ENCODE data around the gene ZCCHC14.

Gene ZCCHC14

GRCh38 chr16:87453326-87453725 is 39.5 kb downstream of the ZCCHC14 start:
- TF ChIP-seq CTCF (conservative IDR thresholded peaks at IDR 0.05; ENCODE audit: low read depth, low read length): no peak
- no peak for DNase-seq (ENCODE audit: low read depth)
- H3K4me3 ChIP-seq (ENCODE audit: low read length): no peak overlapping the region

GRCh38 chr16:87451563-87452210 is 41.1 kb downstream of the ZCCHC14 start:
- H3K4me3 ChIP-seq (ENCODE audit: low read length): no peak overlapping the region
- no peak for DNase-seq (ENCODE audit: low read depth)
- TF ChIP-seq CTCF (conservative IDR thresholded peaks at IDR 0.05; ENCODE audit: low read depth, low read length): no peak

- no peak for TF ChIP-seq CTCF (conservative IDR thresholded peaks at IDR 0.05; ENCODE audit: low read depth, low read length)
- no peak for DNase-seq (ENCODE audit: low read depth)
- H3K4me3 ChIP-seq (ENCODE audit: low read length): no peak overlapping the region
Observed at GRCh38 chr16:87448866-87449265, 44.0 kb downstream of the ZCCHC14 start.

- H3K4me3 ChIP-seq (ENCODE audit: low read length): no peak overlapping the region
- DNase-seq (ENCODE audit: low read depth): no peak
- TF ChIP-seq CTCF (conservative IDR thresholded peaks at IDR 0.05; ENCODE audit: low read depth, low read length): no peak
Observed at GRCh38 chr16:87447323-87447722, 45.5 kb downstream of the ZCCHC14 start.

GRCh38 chr16:87446479-87446878 is 46.3 kb downstream of the ZCCHC14 start:
- H3K4me3 ChIP-seq (ENCODE audit: low read length): no peak overlapping the region
- TF ChIP-seq CTCF (conservative IDR thresholded peaks at IDR 0.05; ENCODE audit: low read depth, low read length): no peak
- no peak for DNase-seq (ENCODE audit: low read depth)

- no peak for TF ChIP-seq CTCF (conservative IDR thresholded peaks at IDR 0.05; ENCODE audit: low read depth, low read length)
- no peak overlapping the region for H3K4me3 ChIP-seq (ENCODE audit: low read length)
- DNase-seq (ENCODE audit: low read depth): no peak
Observed at GRCh38 chr16:87445486-87445885, 47.3 kb downstream of the ZCCHC14 start.

GRCh38 chr16:87443964-87444363 is 48.9 kb downstream of the ZCCHC14 start:
- DNase-seq (ENCODE audit: low read depth): no peak
- no peak for TF ChIP-seq CTCF (conservative IDR thresholded peaks at IDR 0.05; ENCODE audit: low read depth, low read length)
- H3K4me3 ChIP-seq (ENCODE audit: low read length): no peak overlapping the region

All from retinal pigment epithelial cell (primary cell).